GM12865 (cell line): ENCODE results near the gene GALNT9.

Source experiments
- DNase-seq: peaks from one replicate; pipeline ENCODE4 v3.0.0; 2010; ENCODE audit warnings: low read depth
- H3K4me3 ChIP-seq: 2 replicates; pipeline ENCODE4 v1.5.1; 2011; ENCODE audit warnings: mild to moderate bottlenecking, low read depth, low read length, control low read depth
- TF ChIP-seq, protein P1 (sequence below): IDR thresholded peaks from 2 replicates; pipeline ENCODE4 v1.5.1; 2011; ENCODE audit warnings: low read length, control low read depth, low read depth, inconsistent platforms; ENCODE audit not compliant: insufficient read depth; ENCODE audit errors: missing control alignments

GALNT9 gene

DNA sequence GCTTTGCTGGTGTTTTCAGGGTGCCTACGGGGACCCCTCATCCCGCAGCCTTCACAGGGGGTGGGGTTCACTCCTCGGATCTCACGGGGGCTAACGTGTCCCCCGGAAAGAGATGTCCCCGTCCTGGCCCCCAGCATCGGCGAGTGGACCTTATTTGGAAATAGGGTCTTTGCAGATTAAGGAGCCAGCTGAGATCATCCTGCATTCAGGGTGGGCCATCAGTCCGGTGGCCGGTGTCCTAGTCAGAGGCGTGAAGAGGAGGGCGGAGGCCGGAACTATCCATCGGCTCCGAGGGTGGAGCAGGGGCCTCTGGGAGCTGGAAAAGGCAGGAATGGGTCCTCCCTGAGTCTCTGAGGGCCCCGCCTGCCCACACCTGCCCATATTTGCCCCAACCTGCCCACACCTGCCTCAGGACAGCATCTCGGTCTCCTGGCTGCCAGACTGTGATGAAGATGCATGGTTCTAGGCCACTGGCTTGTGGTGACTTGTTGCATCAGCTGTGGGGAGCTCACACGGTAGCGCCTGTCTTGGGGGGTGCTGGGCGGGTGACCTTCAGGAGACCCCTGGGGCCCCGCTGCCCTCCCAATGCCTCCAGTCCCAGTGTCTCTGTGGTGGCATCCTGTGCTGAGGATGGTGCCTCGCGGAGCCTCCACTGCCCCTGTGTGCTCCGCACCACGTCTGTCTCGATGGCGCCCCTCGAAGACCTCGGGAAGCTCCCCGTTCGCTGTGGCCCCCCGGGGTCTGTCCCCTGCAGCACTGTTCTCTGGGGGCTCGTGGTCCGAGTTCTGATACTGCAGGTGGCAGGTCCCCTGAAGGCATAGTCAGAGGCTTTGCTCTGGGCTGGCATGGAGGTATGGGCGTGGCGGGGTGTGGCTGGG, 170.5 kb downstream of the GALNT9 start:
- TF ChIP-seq, protein P1, sequence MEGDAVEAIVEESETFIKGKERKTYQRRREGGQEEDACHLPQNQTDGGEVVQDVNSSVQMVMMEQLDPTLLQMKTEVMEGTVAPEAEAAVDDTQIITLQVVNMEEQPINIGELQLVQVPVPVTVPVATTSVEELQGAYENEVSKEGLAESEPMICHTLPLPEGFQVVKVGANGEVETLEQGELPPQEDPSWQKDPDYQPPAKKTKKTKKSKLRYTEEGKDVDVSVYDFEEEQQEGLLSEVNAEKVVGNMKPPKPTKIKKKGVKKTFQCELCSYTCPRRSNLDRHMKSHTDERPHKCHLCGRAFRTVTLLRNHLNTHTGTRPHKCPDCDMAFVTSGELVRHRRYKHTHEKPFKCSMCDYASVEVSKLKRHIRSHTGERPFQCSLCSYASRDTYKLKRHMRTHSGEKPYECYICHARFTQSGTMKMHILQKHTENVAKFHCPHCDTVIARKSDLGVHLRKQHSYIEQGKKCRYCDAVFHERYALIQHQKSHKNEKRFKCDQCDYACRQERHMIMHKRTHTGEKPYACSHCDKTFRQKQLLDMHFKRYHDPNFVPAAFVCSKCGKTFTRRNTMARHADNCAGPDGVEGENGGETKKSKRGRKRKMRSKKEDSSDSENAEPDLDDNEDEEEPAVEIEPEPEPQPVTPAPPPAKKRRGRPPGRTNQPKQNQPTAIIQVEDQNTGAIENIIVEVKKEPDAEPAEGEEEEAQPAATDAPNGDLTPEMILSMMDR, result no peak
- no peak for DNase-seq
- no peak overlapping the region for H3K4me3 ChIP-seq

DNA sequence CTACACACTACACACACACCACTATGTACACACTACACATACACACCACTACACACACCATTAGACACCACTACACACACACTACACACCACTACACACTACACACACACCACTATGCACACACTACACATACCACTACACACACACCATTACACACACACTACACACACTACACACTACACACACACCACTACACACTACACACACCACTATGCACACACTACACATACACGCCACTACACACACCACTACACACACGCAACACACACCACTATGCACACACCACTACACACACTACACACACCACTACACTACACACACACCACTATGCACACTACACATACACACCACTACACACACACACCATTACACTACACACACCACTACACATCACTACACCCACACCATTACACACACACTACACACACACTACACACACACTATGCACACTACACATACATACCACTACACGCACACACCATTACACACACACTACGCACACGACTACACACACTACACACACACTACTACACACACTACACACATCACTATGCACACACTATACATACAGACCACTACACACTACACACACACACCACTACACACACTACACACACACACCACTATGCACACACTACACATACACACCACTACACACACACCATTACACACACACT, 171.5 kb downstream of the GALNT9 start:
- DNase-seq, result no peak
- H3K4me3 ChIP-seq, result no peak overlapping the region
- TF ChIP-seq, protein P1, result no peak

DNA sequence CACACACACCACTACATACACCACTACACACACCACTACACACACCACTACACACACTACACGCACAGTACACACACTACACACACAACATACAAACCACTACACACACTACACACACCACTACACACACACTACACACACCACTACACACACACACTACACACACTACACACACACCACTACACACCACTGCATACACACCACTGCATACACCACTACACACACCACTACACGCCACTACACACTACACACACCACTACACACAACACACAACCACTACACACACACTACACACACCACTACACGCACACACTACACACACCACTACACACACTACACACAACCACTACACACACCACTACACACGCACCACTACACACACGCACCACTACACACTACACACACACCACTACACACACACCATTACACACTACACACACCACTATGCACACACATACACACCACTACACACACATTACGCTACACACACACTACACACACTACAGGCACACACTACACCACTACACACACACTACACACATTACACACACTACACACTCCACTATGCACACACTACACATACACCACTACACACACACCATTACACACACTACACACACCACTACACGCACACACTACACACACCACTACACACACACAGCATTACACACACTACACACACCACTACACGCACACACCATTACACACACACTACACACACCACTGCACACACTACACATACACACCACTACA, 172.6 kb downstream of the GALNT9 start:
- no peak for DNase-seq
- no peak overlapping the region for H3K4me3 ChIP-seq
- TF ChIP-seq, protein P1, result no peak

DNA sequence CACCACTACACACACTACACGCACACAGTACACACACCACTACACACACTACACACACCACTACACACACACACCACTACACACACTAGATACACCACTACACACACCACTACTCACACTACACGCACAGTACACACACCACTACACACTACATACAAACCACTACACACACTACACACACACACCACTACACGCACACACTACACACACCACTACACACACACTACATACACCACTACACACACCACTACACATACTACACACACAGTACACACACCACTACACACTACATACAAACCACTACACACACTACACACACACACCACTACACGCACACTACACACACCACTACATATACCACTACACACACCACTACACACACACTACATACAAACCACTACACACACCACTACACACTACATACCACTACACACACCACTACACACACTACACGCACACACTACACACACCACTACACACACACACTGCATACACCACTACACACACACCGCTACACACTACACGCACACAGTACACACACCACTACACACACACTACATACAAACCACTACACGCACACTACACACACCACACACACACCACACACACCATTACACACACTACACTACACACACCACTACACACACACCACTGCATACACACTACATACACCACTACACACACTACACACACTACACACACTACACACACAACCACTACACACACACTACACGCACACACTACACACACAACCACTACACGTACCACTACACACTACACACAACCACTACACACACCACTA, 173.4 kb downstream of the GALNT9 start:
- no peak for DNase-seq
- no peak overlapping the region for H3K4me3 ChIP-seq
- TF ChIP-seq, protein P1, result no peak

DNA sequence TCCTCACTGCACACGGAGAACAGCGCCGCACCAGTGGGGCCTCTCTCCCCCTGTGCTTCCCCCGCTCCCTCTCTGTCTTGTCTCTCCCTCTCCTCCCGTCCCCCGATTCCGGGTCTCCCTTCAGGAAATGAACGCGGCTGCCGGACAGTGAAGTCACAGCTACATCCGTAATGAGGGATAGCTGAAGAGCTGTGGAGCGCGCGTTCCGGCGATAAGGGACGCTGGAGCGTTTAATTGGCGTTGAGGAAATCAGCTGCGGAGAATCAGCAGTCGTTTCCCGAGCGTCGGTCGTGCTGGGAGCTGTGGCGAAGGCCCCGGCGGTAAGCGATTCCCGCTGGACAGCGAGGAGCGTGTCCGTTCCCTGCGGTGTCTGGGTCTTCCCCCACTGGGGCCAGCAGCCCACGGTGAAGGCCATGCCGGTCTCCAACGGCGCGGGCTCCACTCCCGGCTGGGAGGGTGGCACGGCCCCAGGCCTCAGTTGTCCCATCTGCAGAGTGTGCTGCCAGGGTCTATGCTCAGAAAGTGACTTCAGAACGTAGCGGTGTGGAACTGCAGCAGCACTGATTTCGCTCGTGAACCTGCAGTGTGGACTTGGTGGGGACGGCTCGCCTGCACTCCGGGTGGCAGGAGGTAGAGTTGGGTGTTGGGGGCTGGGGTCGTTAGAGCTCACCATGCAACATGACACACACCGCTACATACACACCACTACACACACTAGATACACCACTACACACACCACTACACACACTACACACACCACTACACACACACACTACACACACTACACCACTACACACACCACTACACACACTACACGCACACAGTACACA, 174.2 kb downstream of the GALNT9 start:
- H3K4me3 ChIP-seq, result no peak overlapping the region
- TF ChIP-seq, protein P1, result no peak
- peak; percentile 29 for DNase-seq

DNA sequence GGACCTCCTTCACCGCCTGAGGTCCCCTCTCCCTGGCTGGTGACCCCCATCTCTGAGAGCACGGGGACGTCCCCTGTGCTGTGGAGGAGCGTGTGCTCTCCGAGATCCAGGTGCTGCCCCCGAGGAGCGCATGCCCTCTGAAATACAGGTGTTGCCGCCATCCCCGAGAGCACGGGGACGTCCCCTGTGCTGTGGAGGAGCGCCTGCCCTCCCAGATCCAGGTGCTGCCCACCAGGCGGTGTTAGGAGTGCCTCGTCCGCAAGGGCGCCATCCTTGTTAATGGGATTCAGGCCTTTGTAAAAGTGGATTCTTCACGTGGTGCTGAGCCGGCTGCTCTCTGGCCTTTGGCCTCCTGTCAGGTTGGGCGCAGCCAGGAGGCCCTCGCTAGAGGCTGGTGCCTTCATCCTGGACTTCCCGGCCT, 175.0 kb downstream of the GALNT9 start:
- no peak for DNase-seq
- TF ChIP-seq, protein P1, result no peak
- no peak overlapping the region for H3K4me3 ChIP-seq
